SK-N-SH treated with all-trans-retinoic acid at 6 μM for 48 hours (cell line): ENCODE data around the gene PLEKHH1.
"Not testable (repeated sequence)": the region's sequence is repeated elsewhere in the genome, so short reads cannot be mapped to it uniquely, and the experiment has no call there.

Source experiments
- ATAC-seq: fragments of 200-7000 bp; cut with Tn5 transposase; 3 replicates; pipeline ENCODE4 v1.9.1; 2020; ENCODE audit warnings: mild to moderate bottlenecking, moderate library complexity
- ARNTL ChIP-seq: fragments of 450-650 bp; formaldehyde crosslinking; IDR thresholded peaks from 2 replicates; pipeline ENCODE4 v1.5.0; 2020; ENCODE audit warnings: low read depth, mild to moderate bottlenecking, moderate library complexity, borderline replicate concordance
- ESRRG ChIP-seq: fragments of 250-450 bp; sonication (Bioruptor Pico); IDR thresholded peaks from 2 replicates; pipeline ENCODE4 v1.6.1; 2021; ENCODE audit warnings: mild to moderate bottlenecking
- GLIS3 ChIP-seq: fragments of 250-450 bp; sonication (Bioruptor Pico); IDR thresholded peaks from 2 replicates; pipeline ENCODE4 v1.5.0; 2020; ENCODE audit warnings: mild to moderate bottlenecking, moderate library complexity
- ISL1 ChIP-seq: fragments of 250-450 bp; sonication (Bioruptor Pico); IDR thresholded peaks from 2 replicates; pipeline ENCODE4 v2.1.2; 2022; ENCODE audit warnings: mild to moderate bottlenecking, moderate library complexity
- OSR1 ChIP-seq: fragments of 250-450 bp; sonication (Bioruptor Pico); IDR thresholded peaks from 2 replicates; pipeline ENCODE4 v1.8.0; 2022; ENCODE audit warnings: moderate library complexity, mild to moderate bottlenecking, inconsistent platforms
- PPARA ChIP-seq: fragments of 250-450 bp; sonication (Bioruptor Pico); IDR thresholded peaks from 2 replicates; pipeline ENCODE4 v1.5.0; 2020; ENCODE audit warnings: mild to moderate bottlenecking, borderline replicate concordance
- RARB ChIP-seq: fragments of 250-450 bp; sonication (Bioruptor Pico); IDR thresholded peaks from 2 replicates; pipeline ENCODE4 v1.8.0; 2021; ENCODE audit warnings: mild to moderate bottlenecking, moderate library complexity
- SNAI2 ChIP-seq: fragments of 250-450 bp; sonication (Bioruptor Pico); IDR thresholded peaks from 2 replicates; pipeline ENCODE4 v1.5.0; 2020; ENCODE audit warnings: mild to moderate bottlenecking, moderate library complexity
- TCF4 ChIP-seq: fragments of 250-450 bp; sonication (Bioruptor Pico); IDR thresholded peaks from 2 replicates; pipeline ENCODE4 v1.8.0; 2021; ENCODE audit warnings: mild to moderate bottlenecking, moderate library complexity, borderline replicate concordance
- TOX ChIP-seq: fragments of 250-450 bp; sonication (Bioruptor Pico); IDR thresholded peaks from 2 replicates; pipeline ENCODE4 v1.8.0; 2021; ENCODE audit warnings: mild to moderate bottlenecking, moderate library complexity, borderline replicate concordance
- ZFP3 ChIP-seq: fragments of 250-450 bp; sonication (Bioruptor Pico); IDR thresholded peaks from 2 replicates; pipeline ENCODE4 v1.5.0; 2020; ENCODE audit warnings: mild to moderate bottlenecking, moderate library complexity
- ZFP30 ChIP-seq: fragments of 450-650 bp; formaldehyde crosslinking; IDR thresholded peaks from 2 replicates; pipeline ENCODE4 v1.5.0; 2022; ENCODE audit warnings: mild to moderate bottlenecking, moderate library complexity
- ZNF565 ChIP-seq: fragments of 450-650 bp; formaldehyde crosslinking; conservative IDR thresholded peaks from 2 replicates; pipeline ENCODE4 v1.5.0; 2020; ENCODE audit warnings: low read depth, mild to moderate bottlenecking, moderate library complexity
- ZNF70 ChIP-seq: fragments of 450-650 bp; formaldehyde crosslinking; IDR thresholded peaks from 2 replicates; pipeline ENCODE4 v1.5.0; 2020; ENCODE audit warnings: mild to moderate bottlenecking, moderate library complexity
- ZNF8 ChIP-seq: fragments of 450-650 bp; formaldehyde crosslinking; IDR thresholded peaks from 2 replicates; pipeline ENCODE4 v1.5.0; 2020; ENCODE audit warnings: mild to moderate bottlenecking, moderate library complexity
- TF ChIP-seq, protein P1 (sequence below): fragments of 250-450 bp; sonication (Bioruptor Pico); IDR thresholded peaks from 2 replicates; pipeline ENCODE4 v1.8.0; 2020; ENCODE audit warnings: mild to moderate bottlenecking, moderate library complexity, borderline replicate concordance
- TF ChIP-seq, protein P2 (sequence below): fragments of 250-450 bp; sonication (Bioruptor Pico); IDR thresholded peaks from 2 replicates; pipeline ENCODE4 v1.5.0; 2020; ENCODE audit warnings: mild to moderate bottlenecking, moderate library complexity
- TF ChIP-seq, protein P3 (sequence below): fragments of 250-450 bp; sonication (Bioruptor Pico); IDR thresholded peaks from 2 replicates; pipeline ENCODE4 v1.8.0; 2021; ENCODE audit warnings: low read depth, mild to moderate bottlenecking, moderate library complexity, borderline replicate concordance
- TF ChIP-seq, protein P4 (sequence below): fragments of 250-450 bp; sonication (Bioruptor Pico); IDR thresholded peaks from 2 replicates; pipeline ENCODE4 v1.5.1; 2021; ENCODE audit warnings: mild to moderate bottlenecking, moderate library complexity
- TF ChIP-seq, protein P5 (sequence below): fragments of 250-450 bp; sonication (Bioruptor Pico); IDR thresholded peaks from 2 replicates; pipeline ENCODE4 v1.5.1; 2020; ENCODE audit warnings: low read depth, mild to moderate bottlenecking, moderate library complexity

The PLEKHH1 gene

DNA sequence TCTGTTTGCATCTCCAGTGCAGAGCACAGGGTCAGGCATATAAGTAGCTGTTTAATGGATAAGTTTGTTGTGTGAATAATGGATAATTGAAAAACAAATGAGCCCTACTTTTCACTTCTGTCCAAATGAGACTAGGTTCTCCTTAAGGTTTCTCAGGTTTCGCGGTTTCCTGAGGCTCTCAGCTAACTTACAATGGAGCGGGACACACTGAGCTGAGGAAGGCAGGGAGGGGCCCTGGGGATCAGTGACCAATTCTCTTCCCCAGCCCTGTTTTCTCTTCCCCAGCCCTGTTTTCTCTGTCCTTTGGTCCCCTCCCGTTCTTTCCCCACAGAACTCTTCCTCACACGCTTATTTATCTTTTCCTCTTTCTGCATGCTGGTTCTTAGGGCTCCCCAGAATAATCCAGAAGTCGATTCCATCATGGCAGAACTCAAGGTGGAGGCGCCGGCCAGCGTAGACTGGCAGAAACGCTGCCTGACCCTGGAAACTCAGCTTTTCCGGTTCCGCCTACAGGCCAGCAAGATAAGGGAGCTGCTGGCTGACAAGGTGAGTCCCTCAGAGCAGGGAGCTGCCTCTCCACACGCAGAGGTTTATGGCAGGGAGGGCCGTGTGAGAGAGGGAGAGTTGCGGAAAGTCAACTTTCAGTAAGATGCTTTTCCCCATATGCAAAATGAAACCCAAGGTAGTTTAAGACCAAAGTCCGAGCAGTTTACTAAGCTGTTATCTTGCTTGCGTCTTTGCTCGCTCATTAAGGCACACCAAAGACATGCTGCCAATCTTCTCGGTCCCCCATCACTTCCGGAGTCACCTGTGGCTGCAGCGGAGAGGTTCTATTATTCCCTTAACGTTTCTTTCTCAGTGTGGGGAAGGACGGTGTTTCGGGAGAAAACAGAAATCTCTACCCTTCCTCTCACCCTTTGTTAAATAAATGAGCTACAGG is 8.6 kb downstream of the PLEKHH1 start:
- ATAC-seq, result no peak
- TF ChIP-seq GLIS3 (CRISPR knock-in tag) (no peak), ZFP3 (CRISPR knock-in tag) (no peak), ZNF565 (no peak), ZFP30 (no peak), TCF4 (CRISPR knock-in tag) (no peak), ISL1 (no peak), TOX (CRISPR knock-in tag) (no peak), ESRRG (no peak), ZNF8 (CRISPR knock-in tag) (no peak), OSR1 (CRISPR knock-in tag) (no peak), ARNTL (CRISPR knock-in tag) (no peak), PPARA (CRISPR knock-in tag) (no peak), ZNF70 (CRISPR knock-in tag) (no peak), SNAI2 (CRISPR knock-in tag) (no peak), RARB (CRISPR knock-in tag) (no peak)
- TF ChIP-seq, protein P1, sequence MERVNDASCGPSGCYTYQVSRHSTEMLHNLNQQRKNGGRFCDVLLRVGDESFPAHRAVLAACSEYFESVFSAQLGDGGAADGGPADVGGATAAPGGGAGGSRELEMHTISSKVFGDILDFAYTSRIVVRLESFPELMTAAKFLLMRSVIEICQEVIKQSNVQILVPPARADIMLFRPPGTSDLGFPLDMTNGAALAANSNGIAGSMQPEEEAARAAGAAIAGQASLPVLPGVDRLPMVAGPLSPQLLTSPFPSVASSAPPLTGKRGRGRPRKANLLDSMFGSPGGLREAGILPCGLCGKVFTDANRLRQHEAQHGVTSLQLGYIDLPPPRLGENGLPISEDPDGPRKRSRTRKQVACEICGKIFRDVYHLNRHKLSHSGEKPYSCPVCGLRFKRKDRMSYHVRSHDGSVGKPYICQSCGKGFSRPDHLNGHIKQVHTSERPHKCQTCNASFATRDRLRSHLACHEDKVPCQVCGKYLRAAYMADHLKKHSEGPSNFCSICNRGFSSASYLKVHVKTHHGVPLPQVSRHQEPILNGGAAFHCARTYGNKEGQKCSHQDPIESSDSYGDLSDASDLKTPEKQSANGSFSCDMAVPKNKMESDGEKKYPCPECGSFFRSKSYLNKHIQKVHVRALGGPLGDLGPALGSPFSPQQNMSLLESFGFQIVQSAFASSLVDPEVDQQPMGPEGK, result no peak
- TF ChIP-seq, protein P2, sequence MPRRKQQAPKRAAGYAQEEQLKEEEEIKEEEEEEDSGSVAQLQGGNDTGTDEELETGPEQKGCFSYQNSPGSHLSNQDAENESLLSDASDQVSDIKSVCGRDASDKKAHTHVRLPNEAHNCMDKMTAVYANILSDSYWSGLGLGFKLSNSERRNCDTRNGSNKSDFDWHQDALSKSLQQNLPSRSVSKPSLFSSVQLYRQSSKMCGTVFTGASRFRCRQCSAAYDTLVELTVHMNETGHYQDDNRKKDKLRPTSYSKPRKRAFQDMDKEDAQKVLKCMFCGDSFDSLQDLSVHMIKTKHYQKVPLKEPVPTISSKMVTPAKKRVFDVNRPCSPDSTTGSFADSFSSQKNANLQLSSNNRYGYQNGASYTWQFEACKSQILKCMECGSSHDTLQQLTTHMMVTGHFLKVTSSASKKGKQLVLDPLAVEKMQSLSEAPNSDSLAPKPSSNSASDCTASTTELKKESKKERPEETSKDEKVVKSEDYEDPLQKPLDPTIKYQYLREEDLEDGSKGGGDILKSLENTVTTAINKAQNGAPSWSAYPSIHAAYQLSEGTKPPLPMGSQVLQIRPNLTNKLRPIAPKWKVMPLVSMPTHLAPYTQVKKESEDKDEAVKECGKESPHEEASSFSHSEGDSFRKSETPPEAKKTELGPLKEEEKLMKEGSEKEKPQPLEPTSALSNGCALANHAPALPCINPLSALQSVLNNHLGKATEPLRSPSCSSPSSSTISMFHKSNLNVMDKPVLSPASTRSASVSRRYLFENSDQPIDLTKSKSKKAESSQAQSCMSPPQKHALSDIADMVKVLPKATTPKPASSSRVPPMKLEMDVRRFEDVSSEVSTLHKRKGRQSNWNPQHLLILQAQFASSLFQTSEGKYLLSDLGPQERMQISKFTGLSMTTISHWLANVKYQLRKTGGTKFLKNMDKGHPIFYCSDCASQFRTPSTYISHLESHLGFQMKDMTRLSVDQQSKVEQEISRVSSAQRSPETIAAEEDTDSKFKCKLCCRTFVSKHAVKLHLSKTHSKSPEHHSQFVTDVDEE (CRISPR knock-in tag), result no peak
- TF ChIP-seq, protein P3, sequence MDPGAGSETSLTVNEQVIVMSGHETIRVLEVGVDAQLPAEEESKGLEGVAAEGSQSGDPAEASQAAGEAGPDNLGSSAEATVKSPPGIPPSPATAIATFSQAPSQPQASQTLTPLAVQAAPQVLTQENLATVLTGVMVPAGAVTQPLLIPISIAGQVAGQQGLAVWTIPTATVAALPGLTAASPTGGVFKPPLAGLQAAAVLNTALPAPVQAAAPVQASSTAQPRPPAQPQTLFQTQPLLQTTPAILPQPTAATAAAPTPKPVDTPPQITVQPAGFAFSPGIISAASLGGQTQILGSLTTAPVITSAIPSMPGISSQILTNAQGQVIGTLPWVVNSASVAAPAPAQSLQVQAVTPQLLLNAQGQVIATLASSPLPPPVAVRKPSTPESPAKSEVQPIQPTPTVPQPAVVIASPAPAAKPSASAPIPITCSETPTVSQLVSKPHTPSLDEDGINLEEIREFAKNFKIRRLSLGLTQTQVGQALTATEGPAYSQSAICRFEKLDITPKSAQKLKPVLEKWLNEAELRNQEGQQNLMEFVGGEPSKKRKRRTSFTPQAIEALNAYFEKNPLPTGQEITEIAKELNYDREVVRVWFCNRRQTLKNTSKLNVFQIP (CRISPR knock-in tag), result no peak
- TF ChIP-seq, protein P4, sequence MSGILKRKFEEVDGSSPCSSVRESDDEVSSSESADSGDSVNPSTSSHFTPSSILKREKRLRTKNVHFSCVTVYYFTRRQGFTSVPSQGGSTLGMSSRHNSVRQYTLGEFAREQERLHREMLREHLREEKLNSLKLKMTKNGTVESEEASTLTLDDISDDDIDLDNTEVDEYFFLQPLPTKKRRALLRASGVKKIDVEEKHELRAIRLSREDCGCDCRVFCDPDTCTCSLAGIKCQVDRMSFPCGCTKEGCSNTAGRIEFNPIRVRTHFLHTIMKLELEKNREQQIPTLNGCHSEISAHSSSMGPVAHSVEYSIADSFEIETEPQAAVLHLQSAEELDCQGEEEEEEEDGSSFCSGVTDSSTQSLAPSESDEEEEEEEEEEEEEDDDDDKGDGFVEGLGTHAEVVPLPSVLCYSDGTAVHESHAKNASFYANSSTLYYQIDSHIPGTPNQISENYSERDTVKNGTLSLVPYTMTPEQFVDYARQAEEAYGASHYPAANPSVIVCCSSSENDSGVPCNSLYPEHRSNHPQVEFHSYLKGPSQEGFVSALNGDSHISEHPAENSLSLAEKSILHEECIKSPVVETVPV (CRISPR knock-in tag), result no peak
- TF ChIP-seq, protein P5, sequence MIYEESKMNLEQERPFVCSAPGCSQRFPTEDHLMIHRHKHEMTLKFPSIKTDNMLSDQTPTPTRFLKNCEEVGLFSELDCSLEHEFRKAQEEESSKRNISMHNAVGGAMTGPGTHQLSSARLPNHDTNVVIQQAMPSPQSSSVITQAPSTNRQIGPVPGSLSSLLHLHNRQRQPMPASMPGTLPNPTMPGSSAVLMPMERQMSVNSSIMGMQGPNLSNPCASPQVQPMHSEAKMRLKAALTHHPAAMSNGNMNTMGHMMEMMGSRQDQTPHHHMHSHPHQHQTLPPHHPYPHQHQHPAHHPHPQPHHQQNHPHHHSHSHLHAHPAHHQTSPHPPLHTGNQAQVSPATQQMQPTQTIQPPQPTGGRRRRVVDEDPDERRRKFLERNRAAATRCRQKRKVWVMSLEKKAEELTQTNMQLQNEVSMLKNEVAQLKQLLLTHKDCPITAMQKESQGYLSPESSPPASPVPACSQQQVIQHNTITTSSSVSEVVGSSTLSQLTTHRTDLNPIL (CRISPR knock-in tag), result no peak

DNA sequence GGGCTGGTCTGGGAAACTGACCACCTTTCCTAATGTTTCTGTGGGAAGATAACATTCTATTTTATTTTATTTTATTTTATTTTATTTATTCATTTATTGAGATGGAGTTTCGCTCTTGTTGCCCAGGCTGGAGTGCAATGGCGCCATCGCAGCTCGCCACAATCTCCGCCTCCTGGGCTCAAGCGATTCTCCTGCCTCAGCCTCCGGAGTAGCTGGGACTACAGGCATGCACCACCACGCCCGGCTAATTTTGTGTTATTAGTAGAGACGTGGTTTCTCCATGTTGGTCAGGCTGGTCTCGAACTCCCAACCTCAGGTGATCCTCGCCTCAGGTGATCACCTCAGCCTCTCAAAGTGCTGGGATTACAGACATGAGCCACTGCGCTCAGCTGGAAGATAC is 9.5 kb downstream of the PLEKHH1 start:
- ATAC-seq, result not testable (repeated sequence)

DNA sequence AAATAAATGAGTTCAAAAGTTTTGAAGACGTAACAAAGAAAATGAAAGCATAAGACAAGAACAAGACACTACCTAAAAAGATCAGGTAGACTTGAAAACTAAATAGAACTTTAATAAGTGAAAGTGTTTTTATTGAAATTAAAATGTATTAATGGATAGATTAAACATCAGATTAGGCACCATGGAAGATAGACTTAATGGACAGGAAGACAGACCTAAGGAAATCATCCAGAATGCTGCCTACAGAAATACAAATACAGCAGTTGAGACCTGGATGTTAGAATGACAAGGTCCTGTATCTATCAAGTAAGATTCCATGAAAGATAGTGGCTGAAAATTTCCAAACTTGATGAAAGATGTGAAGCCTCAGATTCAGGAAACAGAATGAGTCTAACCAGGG is 11.5 kb downstream of the PLEKHH1 start:
- no peak for ATAC-seq
- no peak for TF ChIP-seq RARB (CRISPR knock-in tag)
- TF ChIP-seq ZFP30, result peak; percentile 97
- no peak for TF ChIP-seq ZFP3 (CRISPR knock-in tag)
